Measurements from ENCODE around the gene ACADSB.
A peak's percentile ranks its signal among the peaks of the same experiment; 100 is the strongest.

ACADSB gene

DNA sequence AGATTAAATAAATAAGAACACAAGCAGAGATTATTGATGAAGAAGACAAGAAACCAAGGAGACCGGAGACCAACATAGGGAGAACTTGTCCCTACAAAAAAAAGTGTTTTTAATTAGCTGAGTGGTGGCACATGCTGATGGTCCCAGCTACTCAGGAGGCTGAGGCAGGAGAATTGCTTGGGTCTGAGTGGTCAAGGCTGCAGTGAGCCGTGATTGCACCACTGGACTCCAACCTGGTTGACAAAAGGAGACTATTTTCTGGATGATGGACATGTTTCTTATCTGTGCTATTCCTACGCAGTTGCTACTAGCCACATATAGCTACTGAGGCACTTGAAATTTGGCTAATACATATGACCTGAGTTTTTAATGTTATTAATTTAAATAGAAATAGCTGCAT is 9.9 kb upstream of the ACADSB start:
- TF ChIP-seq, protein P1, sequence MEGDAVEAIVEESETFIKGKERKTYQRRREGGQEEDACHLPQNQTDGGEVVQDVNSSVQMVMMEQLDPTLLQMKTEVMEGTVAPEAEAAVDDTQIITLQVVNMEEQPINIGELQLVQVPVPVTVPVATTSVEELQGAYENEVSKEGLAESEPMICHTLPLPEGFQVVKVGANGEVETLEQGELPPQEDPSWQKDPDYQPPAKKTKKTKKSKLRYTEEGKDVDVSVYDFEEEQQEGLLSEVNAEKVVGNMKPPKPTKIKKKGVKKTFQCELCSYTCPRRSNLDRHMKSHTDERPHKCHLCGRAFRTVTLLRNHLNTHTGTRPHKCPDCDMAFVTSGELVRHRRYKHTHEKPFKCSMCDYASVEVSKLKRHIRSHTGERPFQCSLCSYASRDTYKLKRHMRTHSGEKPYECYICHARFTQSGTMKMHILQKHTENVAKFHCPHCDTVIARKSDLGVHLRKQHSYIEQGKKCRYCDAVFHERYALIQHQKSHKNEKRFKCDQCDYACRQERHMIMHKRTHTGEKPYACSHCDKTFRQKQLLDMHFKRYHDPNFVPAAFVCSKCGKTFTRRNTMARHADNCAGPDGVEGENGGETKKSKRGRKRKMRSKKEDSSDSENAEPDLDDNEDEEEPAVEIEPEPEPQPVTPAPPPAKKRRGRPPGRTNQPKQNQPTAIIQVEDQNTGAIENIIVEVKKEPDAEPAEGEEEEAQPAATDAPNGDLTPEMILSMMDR (IDR thresholded peaks at IDR 0.05; ENCODE audit: insufficient read depth, low read length, missing control alignments): no peak
- CTCF ChIA-PET: interaction anchor here (1.5 to 3.3 kb wide), 3 partner anchors 9 to 18 kb away, joined by 3 to 18 read pairs (median 11); partner anchors contain the start of genes ACADSB, IKZF5 and PSTK
- no peak for DNase-seq (ENCODE audit: low read depth, low spot score)
- H3K4me3 ChIP-seq (ENCODE audit: low read depth, low read length): no peak overlapping the region
- POLR2A ChIA-PET: no interaction called here

DNA sequence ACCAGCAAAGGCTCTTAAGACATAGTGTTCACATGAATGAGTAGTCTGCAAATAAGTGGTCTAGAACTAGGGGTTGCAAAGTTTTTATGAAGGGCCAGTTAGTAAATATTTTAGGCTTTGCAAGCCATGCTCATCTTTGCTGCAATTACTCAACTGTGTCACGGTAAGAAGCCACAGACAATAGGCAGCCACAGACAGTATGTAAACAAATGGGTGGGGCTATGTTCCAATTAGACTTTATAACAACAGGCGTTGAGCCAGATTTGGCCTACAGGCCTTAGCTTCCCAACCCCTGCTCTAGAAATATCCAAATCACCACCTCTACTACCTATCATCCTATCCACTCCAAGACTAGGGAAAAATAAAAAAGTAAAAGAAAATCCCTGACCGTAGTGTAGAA is 9.5 kb upstream of the ACADSB start:
- no peak overlapping the region for H3K4me3 ChIP-seq (ENCODE audit: low read depth, low read length)
- CTCF ChIA-PET: interaction anchor here (1.5 to 3.3 kb wide), 3 partner anchors 8 to 19 kb away, joined by 3 to 18 read pairs (median 11); partner anchors contain the start of genes ACADSB, IKZF5 and PSTK
- POLR2A ChIA-PET: no interaction called here
- DNase-seq (ENCODE audit: low read depth, low spot score): no peak
- TF ChIP-seq, protein P1 (IDR thresholded peaks at IDR 0.05; ENCODE audit: insufficient read depth, low read length, missing control alignments): no peak

DNA sequence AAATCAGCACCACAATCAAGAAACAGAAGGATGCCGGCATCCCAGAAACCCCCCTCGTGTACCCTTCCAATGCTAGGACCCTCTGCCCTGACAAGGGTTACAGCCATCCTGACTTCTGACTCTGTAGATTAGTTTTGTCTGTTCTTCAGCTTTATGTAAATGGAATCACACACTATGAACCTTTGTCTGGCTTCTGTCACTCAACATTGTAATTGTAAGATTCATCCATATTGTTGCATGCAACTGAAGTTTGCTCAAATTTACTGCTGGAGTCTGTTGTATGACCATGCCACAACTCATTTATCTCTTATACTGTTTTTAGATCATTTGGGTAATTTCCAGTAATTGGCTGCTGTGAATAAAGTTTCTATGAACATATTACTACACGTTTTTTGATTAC is 8.7 kb upstream of the ACADSB start:
- ChIA-PET CTCF (interaction anchor here (1.5 to 3.3 kb wide), 3 partner anchors 8 to 19 kb away, joined by 3 to 18 read pairs (median 11); partner anchors contain the start of genes ACADSB, IKZF5 and PSTK), POLR2A (no interaction called here)
- DNase-seq (ENCODE audit: low read depth, low spot score): no peak
- TF ChIP-seq, protein P1 (IDR thresholded peaks at IDR 0.05; ENCODE audit: insufficient read depth, low read length, missing control alignments): no peak
- H3K4me3 ChIP-seq (ENCODE audit: low read depth, low read length): no peak overlapping the region

- CTCF ChIA-PET: no interaction called here
- TF ChIP-seq, protein P1 (IDR thresholded peaks at IDR 0.05; ENCODE audit: insufficient read depth, low read length, missing control alignments): no peak
- DNase-seq (ENCODE audit: low read depth, low spot score): no peak
These were observed 7.4 kb upstream of the ACADSB start for GRCh38 chr10:123001370-123001769.

GRCh38 chr10:123004298-123004697 is 4.5 kb upstream of the ACADSB start:
- no peak for DNase-seq (ENCODE audit: low read depth, low spot score)
- H3K4me3 ChIP-seq (ENCODE audit: low read depth, low read length): no peak overlapping the region
- CTCF ChIA-PET: interaction anchor here (0.7 to 6.4 kb wide), 3 partner anchors 23 to 1012 kb away, joined by 3 to 41 read pairs (median 3); partner anchors contain the start of gene PSTK
- POLR2A ChIA-PET: no interaction called here
- TF ChIP-seq, protein P1 (IDR thresholded peaks at IDR 0.05; ENCODE audit: insufficient read depth, low read length, missing control alignments): no peak

More at GRCh38 chr10:123001370-123001769, 7.4 kb upstream of the ACADSB start:
- POLR2A ChIA-PET: no interaction called here
- H3K4me3 ChIP-seq (ENCODE audit: low read depth, low read length): no peak overlapping the region

GRCh38 chr10:123007558-123008354 is 1.1 kb upstream of the ACADSB start:
- DNase-seq (ENCODE audit: low read depth, low spot score): no peak
- POLR2A ChIA-PET: no interaction called here
- CTCF ChIA-PET: interaction anchor here (1.1 to 6.4 kb wide), 5 partner anchors 9 to 359 kb away, joined by 3 to 41 read pairs (median 4); partner anchors contain the start of genes BUB3 and PSTK

More at GRCh38 chr10:123007558-123008354, 1.1 kb upstream of the ACADSB start:
- peak overlapping the region; percentile 96 for H3K4me3 ChIP-seq (ENCODE audit: low read depth, low read length)
- TF ChIP-seq, protein P1 (IDR thresholded peaks at IDR 0.05; ENCODE audit: insufficient read depth, low read length, missing control alignments): no peak

All from AG04449 (cell line).